ENCODE results near the gene TCOF1.

TCOF1 gene

GRCh38 chr5:150407096-150407720 is 49.7 kb downstream of the TCOF1 start:
- TF ChIP-seq, protein P1, sequence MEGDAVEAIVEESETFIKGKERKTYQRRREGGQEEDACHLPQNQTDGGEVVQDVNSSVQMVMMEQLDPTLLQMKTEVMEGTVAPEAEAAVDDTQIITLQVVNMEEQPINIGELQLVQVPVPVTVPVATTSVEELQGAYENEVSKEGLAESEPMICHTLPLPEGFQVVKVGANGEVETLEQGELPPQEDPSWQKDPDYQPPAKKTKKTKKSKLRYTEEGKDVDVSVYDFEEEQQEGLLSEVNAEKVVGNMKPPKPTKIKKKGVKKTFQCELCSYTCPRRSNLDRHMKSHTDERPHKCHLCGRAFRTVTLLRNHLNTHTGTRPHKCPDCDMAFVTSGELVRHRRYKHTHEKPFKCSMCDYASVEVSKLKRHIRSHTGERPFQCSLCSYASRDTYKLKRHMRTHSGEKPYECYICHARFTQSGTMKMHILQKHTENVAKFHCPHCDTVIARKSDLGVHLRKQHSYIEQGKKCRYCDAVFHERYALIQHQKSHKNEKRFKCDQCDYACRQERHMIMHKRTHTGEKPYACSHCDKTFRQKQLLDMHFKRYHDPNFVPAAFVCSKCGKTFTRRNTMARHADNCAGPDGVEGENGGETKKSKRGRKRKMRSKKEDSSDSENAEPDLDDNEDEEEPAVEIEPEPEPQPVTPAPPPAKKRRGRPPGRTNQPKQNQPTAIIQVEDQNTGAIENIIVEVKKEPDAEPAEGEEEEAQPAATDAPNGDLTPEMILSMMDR (IDR thresholded peaks at IDR 0.05; ENCODE audit: insufficient read depth, low read depth, low read length, missing control alignments): no peak
- peak overlapping the region; percentile 7; the same call in 1 of the 2 replicates for H3K4me3 ChIP-seq (ENCODE audit: low read depth, low read length)

DNA sequence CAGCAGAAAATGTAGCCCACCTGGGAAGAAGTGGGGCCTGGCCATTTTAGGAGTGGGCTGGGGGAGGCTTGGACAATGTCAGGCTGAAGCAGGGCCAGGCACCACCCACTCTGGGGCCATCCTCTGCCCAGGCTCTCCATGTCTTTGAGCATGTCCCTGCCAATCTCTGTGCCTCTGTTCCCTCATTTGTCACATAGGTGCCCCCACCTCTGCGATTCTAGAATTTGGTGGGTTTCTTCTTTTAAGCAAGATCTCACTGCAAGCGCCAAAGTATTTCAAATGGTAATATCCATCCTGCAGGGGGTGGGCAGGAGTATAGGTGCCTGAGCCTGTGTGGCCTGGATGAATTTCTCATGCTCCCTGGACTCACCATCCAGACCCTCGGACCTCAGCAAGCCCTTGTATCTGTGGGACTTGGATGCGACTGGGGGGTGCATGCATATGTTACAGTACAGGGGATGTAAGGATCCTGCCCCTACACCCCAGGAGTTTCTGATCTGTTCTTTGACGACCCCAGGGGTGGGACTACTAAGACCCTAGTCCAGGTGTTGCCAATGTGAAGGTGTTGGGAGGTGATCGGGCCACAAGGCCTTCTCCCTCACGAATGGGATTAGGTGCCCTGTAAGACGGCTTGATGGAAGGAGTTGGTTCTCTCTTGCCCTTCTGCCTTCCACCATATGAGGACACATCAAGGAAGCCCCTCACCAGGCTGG is 50.9 kb downstream of the TCOF1 start:
- TF ChIP-seq, protein P1 (IDR thresholded peaks at IDR 0.05; ENCODE audit: insufficient read depth, low read depth, low read length, missing control alignments): no peak
- DNase-seq (ENCODE audit: low read depth): peak; percentile 44
- peak overlapping the region; percentile 74 for H3K4me3 ChIP-seq (ENCODE audit: low read depth, low read length)

More at GRCh38 chr5:150407096-150407720, 49.7 kb downstream of the TCOF1 start:
- peak; percentile 54 for DNase-seq (ENCODE audit: low read depth)

GRCh38 chr5:150409638-150410523 is 52.4 kb downstream of the TCOF1 start:
- DNase-seq (ENCODE audit: low read depth): peak; percentile 86
- TF ChIP-seq, protein P1 (IDR thresholded peaks at IDR 0.05; ENCODE audit: insufficient read depth, low read depth, low read length, missing control alignments): no peak
- peak overlapping the region; percentile 74 for H3K4me3 ChIP-seq (ENCODE audit: low read depth, low read length)

DNA sequence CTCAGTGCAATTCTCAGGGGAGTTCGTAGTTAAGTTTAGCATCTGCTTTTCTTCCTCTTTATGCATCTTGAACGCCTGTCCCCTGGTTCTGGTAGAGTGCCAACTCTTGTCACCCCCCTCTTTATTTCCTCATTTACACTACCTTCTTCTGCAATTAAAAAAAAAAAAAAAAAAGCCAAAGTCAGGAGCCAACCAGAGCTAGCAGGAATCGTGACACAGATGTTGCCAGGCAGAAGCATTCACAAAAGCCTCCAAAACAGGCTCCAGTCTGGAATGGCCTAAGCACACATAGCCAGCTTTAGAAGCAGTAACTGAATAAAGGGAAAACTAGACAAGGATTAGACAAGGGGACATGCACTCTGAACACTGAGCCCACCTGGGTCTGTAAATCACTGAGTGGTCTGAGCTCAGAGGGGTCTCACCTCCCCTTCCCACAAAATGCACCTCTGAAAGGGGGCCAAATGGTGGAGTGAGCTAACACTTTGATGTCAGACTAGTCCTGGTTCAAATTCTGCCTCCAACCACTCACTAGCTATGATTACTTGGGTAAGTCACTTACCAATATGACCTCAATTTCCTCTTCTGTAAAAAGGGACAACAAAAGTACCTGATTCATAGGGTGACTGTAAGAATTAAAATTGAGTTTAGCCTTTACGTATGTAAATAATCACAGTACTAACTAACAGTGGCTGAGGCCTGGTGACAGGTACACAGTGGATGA is 53.2 kb downstream of the TCOF1 start:
- TF ChIP-seq, protein P1 (IDR thresholded peaks at IDR 0.05; ENCODE audit: insufficient read depth, low read depth, low read length, missing control alignments): no peak
- DNase-seq (ENCODE audit: low read depth): peak; percentile 81
- H3K4me3 ChIP-seq (ENCODE audit: low read depth, low read length): peak overlapping the region; percentile 74

- DNase-seq (ENCODE audit: low read depth): peak; percentile 88
- TF ChIP-seq, protein P1 (IDR thresholded peaks at IDR 0.05; ENCODE audit: insufficient read depth, low read depth, low read length, missing control alignments): no peak
- H3K4me3 ChIP-seq (ENCODE audit: low read depth, low read length): peak overlapping the region; percentile 74
Measured at GRCh38 chr5:150411245-150411979, 53.9 kb downstream of the TCOF1 start.
